NCI-H1436 (cell line): ENCODE data around the gene JUNB.

Source experiments
- DNase-seq: peaks from one replicate; lab custom pipeline; 2025; lab: John Stamatoyannopoulos, UW

The JUNB gene

DNA sequence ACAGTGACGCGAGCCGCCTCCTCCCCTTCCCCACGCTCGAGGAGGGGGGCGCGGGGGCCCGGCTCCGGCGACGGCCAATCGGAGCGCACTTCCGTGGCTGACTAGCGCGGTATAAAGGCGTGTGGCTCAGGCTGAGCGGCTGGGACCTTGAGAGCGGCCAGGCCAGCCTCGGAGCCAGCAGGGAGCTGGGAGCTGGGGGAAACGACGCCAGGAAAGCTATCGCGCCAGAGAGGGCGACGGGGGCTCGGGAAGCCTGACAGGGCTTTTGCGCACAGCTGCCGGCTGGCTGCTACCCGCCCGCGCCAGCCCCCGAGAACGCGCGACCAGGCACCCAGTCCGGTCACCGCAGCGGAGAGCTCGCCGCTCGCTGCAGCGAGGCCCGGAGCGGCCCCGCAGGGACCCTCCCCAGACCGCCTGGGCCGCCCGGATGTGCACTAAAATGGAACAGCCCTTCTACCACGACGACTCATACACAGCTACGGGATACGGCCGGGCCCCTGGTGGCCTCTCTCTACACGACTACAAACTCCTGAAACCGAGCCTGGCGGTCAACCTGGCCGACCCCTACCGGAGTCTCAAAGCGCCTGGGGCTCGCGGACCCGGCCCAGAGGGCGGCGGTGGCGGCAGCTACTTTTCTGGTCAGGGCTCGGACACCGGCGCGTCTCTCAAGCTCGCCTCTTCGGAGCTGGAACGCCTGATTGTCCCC is at the start of gene JUNB:
JUNB (plus strand) TSS at position 142 of the 706 bp plus-strand sequence; CDS start at position 428, 286 bp downstream.
- peak; percentile 92 for DNase-seq

DNA sequence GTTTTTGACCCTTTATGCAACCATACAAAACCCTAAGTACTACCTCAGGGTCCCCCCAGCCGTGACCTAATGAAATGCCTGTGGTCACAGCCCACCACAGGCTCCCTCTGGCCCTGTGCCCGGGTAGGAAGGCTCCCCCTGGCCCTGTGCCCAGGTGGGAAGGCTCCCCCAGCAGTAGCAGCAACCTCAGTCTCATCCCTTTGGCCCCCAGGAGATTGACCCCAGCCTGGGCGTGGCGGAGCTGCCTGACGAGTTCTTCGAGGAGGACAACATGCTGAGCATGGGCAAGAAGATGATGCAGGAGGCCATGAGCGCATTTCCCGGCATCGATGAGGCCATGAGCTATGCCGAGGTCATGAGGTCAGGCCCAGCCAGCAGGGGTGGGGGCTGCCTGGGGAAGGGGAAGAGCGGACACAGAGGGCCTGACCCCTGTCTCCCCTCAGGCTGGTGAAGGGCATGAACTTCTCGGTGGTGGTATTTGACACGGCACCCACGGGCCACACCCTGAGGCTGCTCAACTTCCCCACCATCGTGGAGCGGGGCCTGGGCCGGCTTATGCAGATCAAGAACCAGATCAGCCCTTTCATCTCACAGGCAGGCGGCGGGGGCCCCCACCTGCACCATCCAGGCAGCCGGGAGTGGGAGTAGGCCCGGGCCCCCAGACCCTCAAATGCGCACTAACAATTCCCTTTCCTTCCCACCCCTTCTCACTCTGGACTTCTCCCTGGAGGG is 46.0 kb upstream of the JUNB start:
- DNase-seq = no peak

DNA sequence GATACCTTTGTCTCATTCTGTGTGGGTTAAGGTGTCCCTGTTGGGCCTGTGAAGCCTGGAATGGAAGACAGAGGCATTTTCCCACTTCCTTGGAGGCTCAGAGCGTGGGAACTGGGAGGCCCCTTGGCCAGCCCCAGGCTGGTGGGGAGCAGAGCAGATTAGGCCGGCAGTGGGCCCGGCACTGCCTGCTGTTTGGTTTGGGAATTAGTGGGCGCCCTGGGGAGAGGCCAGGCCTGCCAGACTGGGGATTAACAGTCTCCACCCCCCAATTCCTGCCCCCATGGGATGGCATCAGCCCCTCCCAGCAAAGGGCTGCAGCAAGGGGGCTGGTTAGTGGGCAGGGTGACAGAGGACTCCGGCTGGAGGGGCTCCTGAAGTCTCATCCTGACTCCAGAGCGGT is 42.8 kb upstream of the JUNB start:
- DNase-seq = no peak

DNA sequence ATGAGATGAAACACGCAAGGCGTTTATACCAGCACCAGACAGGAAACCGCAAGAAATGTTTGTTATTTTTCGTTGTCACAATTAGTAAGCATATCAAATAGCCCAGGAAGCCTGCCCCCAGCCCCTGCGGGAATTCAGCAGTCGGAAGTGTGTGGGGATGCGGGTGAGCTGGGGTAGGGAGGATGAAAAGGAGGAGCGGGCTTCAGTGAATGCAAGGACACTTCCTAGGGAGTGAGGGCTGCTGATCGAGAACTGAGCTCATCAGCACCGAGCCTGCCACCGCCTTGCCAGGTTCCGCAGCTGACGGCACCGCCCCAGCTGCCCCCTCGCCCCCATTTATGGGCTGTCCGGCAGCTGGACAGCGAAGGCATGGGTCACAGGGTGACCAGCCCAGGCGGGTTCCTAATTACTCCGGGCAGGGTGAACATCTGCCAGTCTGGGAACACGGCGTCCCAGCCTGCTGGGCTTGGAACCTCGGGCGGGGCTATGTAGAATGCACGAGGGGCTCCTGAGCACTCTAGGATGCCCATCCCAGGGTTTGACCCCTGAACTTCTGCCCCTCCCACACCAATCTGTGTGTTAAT is 41.3 kb upstream of the JUNB start:
- DNase-seq = no peak

DNA sequence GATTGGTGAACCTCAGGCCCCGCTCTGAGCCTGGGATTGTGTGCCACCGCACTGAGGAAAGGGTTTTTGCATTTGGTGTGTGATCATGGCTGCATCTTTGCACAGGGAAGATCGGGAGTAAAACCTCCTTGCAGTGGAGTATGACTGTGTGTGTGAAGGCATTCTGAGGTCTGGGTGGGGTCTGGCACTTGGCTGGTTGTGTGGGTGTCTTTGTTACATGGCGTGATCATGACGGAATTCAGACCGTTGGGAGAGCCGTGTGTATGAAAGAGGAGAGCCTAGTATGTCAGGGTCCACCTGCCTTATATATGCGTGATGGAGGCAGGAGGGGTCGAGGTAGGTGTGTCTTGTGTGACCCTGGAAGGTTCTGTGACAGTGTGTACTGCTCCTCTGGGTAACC is 40.4 kb upstream of the JUNB start:
- DNase-seq = no peak

DNA sequence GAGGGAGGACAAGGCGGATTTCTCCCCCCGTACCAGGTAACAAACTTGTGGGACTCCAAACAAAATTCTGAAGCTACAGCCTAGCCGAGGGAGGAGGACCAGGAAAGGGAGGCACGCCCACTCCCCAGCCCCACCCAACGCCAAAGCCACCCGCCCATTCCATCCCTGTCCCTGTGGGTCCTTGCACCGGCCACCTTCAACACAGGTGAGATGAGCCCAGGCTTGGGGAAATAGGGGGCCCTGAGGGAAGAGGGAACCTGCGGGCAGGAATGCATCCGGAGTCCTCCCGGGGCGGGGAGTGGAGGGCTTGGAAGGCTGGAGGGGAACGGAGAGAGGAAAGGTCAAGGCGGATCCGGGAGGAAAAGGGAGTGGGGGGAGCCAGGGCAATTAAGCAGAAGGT is 39.7 kb upstream of the JUNB start, which contains the start of gene BEST2:
BEST2 (plus strand) TSS at position 157 of the 400 bp plus-strand sequence. CDS start 802 bp downstream, outside the sequence.
- DNase-seq = no peak

DNA sequence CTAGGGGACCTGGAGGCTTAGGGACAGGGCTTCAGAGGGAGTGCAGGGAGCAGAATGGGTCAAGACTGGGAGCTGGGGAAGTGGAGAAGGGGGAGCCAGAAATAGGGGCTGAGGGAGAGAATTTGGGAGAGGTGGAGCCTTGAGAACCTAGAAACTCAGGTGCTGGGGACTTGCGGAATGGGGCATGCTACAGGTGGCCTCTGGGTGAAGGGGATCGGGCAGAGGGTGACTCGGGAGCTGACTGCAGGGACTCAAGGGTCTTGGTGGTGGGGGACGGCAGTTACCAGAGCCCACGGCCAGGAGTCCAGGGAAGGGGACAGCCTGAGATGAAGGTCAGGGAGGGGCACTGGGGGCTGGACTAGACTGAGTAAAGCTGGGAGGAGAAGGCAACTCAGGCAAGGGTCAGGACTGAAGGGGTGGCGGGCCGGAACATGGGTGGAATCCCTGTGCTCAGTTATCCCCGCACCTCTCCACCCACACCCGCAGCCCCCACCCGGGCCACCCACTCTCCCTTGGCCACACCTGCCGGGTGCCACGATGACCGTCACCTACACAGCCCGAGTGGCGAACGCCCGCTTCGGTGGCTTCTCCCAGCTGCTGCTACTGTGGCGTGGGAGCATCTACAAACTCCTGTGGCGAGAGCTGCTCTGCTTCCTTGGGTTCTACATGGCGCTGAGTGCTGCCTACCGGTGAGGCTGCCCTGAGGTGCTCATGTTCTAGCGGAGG is 39.1 kb upstream of the JUNB start:
- DNase-seq = no peak

DNA sequence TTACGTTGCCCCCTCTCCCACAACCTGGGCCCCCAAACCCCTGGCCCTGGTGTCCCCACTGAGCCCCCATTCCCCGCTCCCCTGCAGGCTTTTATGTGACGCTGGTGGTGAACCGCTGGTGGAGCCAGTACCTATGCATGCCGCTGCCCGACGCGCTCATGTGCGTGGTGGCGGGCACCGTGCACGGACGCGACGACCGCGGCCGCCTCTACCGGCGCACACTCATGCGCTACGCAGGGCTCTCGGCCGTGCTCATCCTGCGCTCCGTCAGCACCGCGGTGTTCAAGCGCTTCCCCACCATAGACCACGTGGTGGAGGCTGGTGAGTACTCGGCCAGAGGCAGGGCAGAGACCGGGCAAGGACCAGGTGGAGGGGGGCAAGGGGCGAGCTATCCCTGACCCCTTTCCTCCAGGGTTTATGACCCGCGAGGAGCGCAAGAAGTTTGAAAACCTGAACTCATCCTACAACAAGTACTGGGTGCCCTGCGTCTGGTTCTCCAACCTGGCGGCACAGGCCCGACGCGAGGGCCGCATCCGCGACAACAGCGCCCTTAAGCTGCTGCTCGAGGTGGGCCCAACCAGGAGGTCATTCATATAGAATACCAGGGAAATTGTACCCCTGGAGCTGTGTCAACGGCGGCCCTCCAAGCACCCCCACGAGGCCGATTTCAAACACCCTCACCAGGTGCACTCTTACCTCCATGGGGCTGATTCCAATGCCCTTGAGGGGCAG is 36.7 kb upstream of the JUNB start:
- DNase-seq = no peak

DNA sequence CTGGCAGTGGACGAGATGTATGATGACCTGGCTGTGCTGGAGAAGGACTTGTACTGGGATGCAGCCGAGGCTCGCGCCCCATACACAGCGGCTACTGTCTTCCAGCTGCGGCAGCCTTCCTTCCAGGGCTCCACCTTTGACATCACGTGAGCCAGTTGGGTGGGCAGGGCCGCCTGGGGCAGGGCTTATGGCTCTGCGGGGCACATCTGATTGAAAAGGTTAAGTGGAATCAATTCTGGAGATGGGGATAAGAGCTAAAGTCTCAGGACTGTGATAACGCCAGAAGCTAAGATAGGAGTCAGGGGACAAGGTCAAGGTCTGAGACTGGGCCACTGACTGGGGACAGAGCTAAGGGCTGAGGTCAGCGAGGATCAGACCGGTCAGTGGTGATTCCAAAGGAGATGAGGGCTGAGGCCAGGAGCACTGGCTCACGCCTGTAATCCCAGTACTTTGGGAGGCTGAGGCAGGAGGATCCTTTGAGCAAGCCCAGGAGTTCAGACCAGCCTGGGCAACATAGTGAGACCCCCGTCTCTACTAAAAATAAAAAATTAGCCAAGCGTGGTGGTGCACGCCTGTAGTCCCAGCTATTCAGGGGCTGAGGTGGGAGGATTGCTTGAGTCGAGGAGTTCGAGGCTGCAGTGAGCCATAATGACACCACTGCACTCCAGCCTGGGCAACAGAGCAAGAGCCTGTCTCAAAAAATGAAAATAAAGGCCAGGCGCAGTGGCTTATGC is 35.0 kb upstream of the JUNB start:
- DNase-seq = no peak

DNA sequence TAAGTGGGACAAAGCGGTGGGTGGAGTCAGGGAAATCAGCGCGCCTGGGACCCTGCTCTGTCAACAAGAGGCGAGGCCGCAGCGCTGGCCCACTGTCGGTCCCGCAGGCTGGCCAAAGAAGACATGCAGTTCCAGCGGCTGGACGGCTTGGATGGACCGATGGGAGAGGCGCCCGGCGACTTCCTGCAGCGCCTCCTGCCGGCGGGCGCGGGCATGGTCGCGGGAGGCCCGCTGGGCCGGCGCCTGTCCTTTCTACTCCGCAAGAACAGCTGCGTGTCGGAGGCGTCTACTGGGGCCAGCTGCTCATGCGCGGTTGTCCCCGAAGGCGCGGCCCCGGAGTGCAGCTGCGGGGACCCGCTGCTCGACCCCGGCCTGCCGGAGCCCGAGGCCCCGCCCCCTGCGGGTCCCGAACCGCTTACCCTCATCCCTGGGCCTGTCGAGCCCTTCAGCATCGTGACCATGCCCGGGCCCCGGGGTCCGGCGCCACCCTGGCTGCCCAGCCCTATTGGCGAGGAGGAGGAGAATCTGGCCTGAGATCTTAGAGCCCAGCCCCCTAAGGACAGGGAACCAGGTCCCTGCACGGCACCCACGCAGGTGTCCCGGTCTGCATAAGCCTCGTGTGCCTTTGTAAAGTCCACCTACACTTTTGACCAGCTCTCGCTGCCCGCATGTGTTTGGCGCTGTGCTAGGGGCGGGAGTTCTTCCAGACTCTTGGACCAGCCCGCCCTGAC is 33.6 kb upstream of the JUNB start:
- peak; percentile 67 for DNase-seq

DNA sequence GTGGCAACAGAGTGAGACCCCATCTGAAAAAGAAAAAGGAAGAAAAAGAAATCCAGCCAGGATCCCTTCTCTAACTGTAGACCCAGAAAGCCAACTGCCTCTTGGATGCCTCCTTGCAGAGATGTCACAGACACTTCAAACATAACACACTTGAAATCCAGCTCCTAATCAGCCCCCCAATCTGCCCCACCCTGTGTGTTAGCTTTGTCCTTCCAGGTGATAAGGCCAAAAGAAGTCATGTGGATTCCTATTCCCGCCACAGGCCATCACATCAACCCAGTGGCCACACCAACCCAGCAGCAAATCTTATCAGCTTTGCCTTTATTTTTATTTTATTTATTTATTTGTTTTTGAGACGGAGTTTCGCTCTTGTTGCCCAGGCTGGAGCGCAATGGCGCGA is 31.6 kb upstream of the JUNB start:
- no peak for DNase-seq

DNA sequence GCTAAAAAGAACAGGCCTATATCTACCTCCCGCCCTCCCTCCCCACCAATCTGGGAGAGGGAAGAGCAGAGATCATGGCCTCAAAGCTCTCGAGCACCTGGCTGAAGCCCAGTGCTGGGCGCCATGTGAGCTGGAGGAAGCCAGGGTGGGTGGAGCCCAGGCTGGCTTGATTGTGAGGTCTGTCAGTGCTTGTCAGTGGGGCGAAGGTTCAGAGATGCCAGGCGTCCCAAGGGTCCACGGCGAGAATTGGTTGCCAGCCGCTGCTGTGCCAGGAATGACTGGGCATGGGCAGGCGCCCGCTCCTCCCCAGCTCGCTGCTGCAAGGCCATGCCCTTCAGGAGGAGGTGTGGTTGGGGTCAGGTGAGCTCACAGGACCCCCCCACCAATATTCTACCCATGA is 28.2 kb upstream of the JUNB start:
- DNase-seq = no peak

DNA sequence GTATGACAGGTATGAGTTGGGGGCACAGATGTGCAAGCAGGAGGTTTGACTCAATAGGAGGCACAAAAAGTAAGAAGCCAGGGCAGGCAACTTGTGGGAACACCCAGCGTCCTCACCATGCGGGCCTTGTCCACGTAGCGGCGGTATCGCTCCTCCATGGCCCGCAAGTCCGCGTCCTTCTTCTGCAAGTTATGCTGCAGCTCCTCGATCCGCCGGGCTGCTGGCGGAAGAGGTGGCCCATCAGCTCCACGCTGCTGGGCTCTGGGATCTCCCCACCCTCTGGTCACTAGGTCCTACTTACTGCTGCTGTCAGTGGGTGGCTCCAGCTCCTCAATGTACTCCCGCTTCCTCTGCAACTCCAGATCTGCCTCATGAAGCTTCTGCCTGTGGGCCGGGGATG is 26.6 kb upstream of the JUNB start:
- no peak for DNase-seq

DNA sequence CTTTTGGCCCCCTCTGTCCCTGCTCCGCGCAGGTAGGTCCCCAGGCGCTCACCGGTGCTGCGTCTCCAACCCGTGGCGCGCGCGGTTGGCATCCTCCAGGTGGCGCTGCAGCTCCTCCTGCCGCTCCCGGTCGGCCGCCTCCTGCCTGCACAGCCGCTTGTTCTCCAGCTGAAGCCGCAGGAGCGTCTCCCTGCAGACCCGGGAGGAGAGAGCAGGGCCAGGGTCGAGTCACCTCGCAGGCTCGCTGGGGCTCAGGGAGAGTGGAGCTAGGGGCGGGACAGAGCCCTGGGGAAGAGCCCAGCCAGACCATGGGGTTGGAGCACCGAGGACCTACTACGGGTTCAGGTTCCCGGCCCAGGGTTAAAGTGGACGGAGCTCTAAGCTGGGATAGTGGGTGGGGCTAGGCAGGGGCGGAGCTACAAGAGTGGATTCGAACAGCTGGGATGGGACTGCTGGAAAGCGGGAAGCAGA is 25.2 kb upstream of the JUNB start:
- no peak for DNase-seq

DNA sequence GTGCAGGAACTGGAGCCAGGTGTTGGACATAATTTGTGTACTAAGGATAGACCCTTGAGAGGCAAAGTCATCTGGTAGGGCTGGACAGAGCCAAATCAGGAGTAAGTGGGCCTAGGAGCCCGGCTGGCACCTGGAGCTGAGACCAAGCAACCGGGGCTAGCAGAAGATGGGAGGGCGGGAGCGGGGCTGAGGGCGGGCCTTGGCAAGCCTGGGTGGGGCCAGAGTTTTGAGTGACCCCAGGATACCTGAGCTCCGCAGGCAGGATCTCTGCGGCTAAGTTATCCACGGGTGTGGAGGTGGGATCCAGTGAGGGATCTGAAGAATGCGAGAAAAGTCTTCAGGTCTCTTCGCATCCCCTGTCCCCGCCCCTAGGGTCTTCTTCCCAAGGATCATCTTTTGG is 24.1 kb upstream of the JUNB start:
- DNase-seq = no peak

DNA sequence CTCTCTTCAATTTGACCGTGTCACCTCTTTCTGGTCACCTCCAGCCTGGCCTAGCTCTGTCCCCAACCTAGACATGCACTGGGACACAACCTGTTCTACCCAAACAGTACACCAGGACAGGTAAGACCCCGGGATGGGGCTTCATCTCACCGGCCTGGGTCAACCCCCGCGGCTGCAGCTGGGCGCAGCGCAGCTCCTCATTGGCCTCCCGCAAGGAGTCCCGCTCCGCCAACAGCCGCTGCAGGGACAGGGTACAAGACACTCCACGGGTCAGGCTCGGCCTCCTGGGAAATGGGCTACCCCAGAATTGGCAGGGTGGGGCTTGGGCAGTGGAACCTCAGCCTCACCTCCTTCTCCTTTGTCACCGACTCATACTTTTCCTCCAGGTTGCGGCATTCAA is 23.6 kb upstream of the JUNB start:
- DNase-seq = no peak

DNA sequence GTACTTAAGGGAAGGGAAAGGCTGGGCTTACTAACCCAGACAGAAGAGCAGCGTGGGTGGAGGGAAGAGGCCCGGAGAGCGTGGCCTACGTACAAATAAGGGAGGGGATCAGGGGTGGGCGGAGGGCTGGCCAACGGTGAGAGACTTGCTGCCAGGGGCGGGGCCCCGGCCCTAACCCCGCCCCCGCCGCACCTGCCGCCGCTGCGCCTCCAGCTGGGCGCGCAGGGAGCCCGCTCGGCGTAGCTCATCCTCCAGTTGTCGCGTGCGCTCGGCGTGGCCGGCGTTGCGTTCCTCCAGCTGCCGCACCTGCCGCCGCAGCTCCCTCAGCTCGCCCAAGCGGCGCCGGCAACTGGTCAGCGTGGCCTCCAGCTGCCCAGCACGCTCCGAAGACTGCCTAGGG is 21.6 kb upstream of the JUNB start:
- peak; percentile 66 for DNase-seq

DNA sequence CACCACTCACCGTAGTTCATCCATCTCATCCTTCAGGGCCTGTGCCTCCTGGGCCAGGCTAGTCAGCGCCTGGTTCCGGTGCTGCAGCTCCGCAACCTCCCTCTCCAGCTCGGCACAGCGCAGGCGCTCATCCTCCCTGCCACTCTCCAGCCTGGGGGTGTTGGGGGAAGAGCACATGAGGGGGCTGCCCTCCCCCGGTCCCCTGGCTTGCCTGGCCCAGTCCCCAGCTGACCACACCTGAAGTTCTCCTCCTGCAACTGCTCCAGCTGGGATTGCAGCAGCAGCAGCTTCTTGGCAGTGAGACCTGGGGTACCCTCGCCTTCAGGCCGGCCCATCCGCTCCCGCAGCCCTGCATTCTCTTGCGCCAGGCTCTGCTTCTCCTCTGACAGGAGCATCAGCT is 20.4 kb upstream of the JUNB start:
- DNase-seq = no peak

DNA sequence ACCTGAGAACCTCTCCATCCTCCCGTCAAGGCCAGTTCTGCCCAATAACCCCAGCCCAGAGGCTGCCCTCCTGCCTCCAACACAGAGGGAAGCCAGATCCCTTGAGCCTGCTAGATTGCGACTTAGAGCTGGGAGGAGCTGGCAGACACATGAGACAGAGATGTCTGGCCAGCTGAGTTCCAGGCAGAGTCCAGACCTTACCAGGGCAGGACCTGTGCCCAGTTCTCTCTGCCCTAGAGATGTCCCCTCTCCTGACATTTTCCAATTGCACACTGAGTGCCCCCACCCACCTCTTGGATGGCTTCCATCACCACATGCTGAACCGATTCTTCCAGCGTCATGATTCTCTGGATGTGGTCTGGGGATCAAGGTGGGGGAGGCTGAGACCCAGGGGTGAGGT is 19.0 kb upstream of the JUNB start:
- DNase-seq = no peak

DNA sequence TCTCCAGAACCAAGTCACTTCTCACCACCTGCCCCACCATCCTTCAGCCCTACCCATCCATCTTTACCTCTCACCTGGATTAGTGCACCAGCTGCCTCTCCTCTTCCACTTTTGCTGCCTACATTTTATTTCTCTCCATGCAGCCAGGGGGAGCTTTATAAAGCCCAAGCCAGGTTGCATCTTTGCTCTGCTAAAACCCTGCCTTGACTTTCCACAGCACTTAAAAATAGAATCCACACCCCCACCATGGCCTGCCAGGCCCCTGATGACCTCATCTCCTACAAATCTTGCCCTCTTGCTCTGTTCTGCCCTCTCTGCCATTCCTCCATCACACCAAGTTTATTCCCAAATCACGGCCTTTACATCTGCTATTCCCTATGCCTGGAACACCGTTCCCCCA is 17.7 kb upstream of the JUNB start:
- DNase-seq = no peak
